Measurements from ENCODE around the gene UQCC3. TPM values are rescaled to one million over a fixed set of nuclear protein-coding genes. Genes with fewer than 3 reads are reported as not detected.

Gene UQCC3
- total and polyA plus RNA-seq, 2 of the 13 experiments (the other 11 are each of a cell fraction or from before 2014, with no cell fraction given) = 7.7 to 16.0 TPM

GRCh38 chr11:62705880-62706849 is 34.7 kb downstream of the UQCC3 start (continued):
- TF ChIP-seq BCL3 (CRISPR knock-in tag; IDR thresholded peaks at IDR 0.05) (peak; percentile 75), HIC2 (CRISPR knock-in tag; IDR thresholded peaks at IDR 0.05; ENCODE audit: low read depth) (no peak), POLR2A (IDR thresholded peaks at IDR 0.05; ENCODE audit: insufficient read depth in 1 of 2, low read depth in 2 of 2, low read length in 2 of 2) (peak in 1 of 2 experiments; percentile 74; a peak in 2 of 4 replicates), MAFF (IDR thresholded peaks at IDR 0.05; ENCODE audit: low read depth, low read length) (no peak), SRY (CRISPR knock-in tag; IDR thresholded peaks at IDR 0.05) (peak; percentile 47; the same call in 1 of the 2 replicates), NR0B2 (CRISPR knock-in tag; IDR thresholded peaks at IDR 0.05) (no peak), HMGA1 (CRISPR knock-in tag; conservative IDR thresholded peaks at IDR 0.05) (no peak), MZF1 (CRISPR knock-in tag; IDR thresholded peaks at IDR 0.05; ENCODE audit: borderline replicate concordance) (no peak), ZNF512 (CRISPR knock-in tag; IDR thresholded peaks at IDR 0.05) (no peak), HNF4A (CRISPR knock-in tag; IDR thresholded peaks at IDR 0.05) (no peak), TBX3 (IDR thresholded peaks at IDR 0.05; ENCODE audit: borderline replicate concordance) (no peak), BCLAF1 (IDR thresholded peaks at IDR 0.05) (no peak), MAF1 (CRISPR knock-in tag; IDR thresholded peaks at IDR 0.05; ENCODE audit: borderline replicate concordance) (no peak), ZNF564 (CRISPR knock-in tag; IDR thresholded peaks at IDR 0.05) (no peak), ARID3A (IDR thresholded peaks at IDR 0.05; ENCODE audit: low read depth, low read length) (no peak), ZNF850 (CRISPR knock-in tag; conservative IDR thresholded peaks at IDR 0.05) (no peak), ZNF136 (CRISPR knock-in tag; IDR thresholded peaks at IDR 0.05; ENCODE audit: low read depth) (0 out of 2 replicates have a peak, but pooled peaks have one; percentile 33), ZSCAN22 (CRISPR knock-in tag; IDR thresholded peaks at IDR 0.05) (no peak), U2AF1 (optimal IDR thresholded peaks at IDR 0.05; ENCODE audit: low read depth, low read length) (no peak)
